H4 (cell line): ENCODE measurements around the gene TLCD3B. TPM values are rescaled to one million over a fixed set of nuclear protein-coding genes. Genes with fewer than 3 reads are reported as not detected.

ENCODE experiments used
- DNase-seq: peaks from one replicate; pipeline ENCODE4 v3.0.0-alpha.2; 2015; ENCODE audit warnings: low spot score
- total RNA-seq: library from RNA; depleted of rRNA; stranded (reverse); fragments of >200 nt; shearing (Covaris generic); gene quantifications from 2 replicates; pipeline ENCODE4 v1.2.3, GENCODE V29; 2014

The TLCD3B gene
- total RNA-seq, 1 experiment from 2014 or later, result 0.04 TPM

- no peak for DNase-seq
Observed at GRCh38 chr16:30004811-30005242, 26.2 kb downstream of the TLCD3B start.

GRCh38 chr16:30004424-30004776 is 26.7 kb downstream of the TLCD3B start:
- DNase-seq, result no peak

- no peak for DNase-seq
Observed at GRCh38 chr16:30003670-30004423, 27.2 kb downstream of the TLCD3B start.

GRCh38 chr16:30002614-30003346 is 28.3 kb downstream of the TLCD3B start:
- DNase-seq, result no peak

GRCh38 chr16:30000735-30001631 is 30.1 kb downstream of the TLCD3B start:
- DNase-seq, result no peak

- no peak for DNase-seq
Observed at GRCh38 chr16:29999605-30000004, 31.5 kb downstream of the TLCD3B start.

GRCh38 chr16:29996766-29997250 is 34.3 kb downstream of the TLCD3B start:
- DNase-seq, result no peak

GRCh38 chr16:29995911-29996765 is 34.9 kb downstream of the TLCD3B start, which contains the start of gene INO80E:
INO80E (plus strand) TSS chr16:29996241; CDS start chr16:29996311, 70 bp downstream.
- DNase-seq, result peak; percentile 96

- DNase-seq, result peak; percentile 70
Observed at GRCh38 chr16:29995324-29995910, 35.7 kb downstream of the TLCD3B start, which contains the start of gene HIRIP3. HIRIP3 (minus strand) TSS chr16:29995617; CDS start chr16:29995605, 12 bp downstream.

GRCh38 chr16:29994600-29995323 is 36.3 kb downstream of the TLCD3B start:
- no peak for DNase-seq

GRCh38 chr16:29993903-29994599 is 37.0 kb downstream of the TLCD3B start:
- no peak for DNase-seq

GRCh38 chr16:29993191-29993902 is 37.7 kb downstream of the TLCD3B start:
- no peak for DNase-seq

GRCh38 chr16:29992344-29992967 is 38.6 kb downstream of the TLCD3B start:
- no peak for DNase-seq

- no peak for DNase-seq
Observed at GRCh38 chr16:29991571-29991904, 39.5 kb downstream of the TLCD3B start.

GRCh38 chr16:29990883-29991570 is 40.0 kb downstream of the TLCD3B start:
- DNase-seq, result no peak

- no peak for DNase-seq
Observed at GRCh38 chr16:29990034-29990433, 41.0 kb downstream of the TLCD3B start.

- DNase-seq, result no peak
Observed at GRCh38 chr16:29989111-29989858, 41.8 kb downstream of the TLCD3B start.
